Keratinocyte (primary cell): ENCODE results near the gene PRR29. TPM values are rescaled to one million over a fixed set of nuclear protein-coding genes. Genes with fewer than 3 reads are reported as not detected.

Experiments
- DNase-seq: peaks from one replicate; pipeline ENCODE4 v3.0.0-alpha.2; 2011; ENCODE audit warnings: low read depth, missing footprints, low spot score
- FAIRE-seq: peaks from 2 replicates; lab custom pipeline; 2011; peaks lifted over from hg19 to GRCh38; lab: Jason Lieb, UNC
- H2AFZ ChIP-seq: 2 replicates; pipeline ENCODE4 v1.6.0; 2012; ENCODE audit warnings: low read length, control low read depth, inconsistent platforms; ENCODE audit not compliant: control insufficient read depth
- H3K27ac ChIP-seq: 2 replicates; pipeline ENCODE4 v1.5.1; 2011; ENCODE audit warnings: low read length; ENCODE audit not compliant: control insufficient read depth, insufficient read depth
- H3K27me3 ChIP-seq: 3 replicates; pipeline ENCODE4 v1.6.0; 2011; ENCODE audit warnings: low read length; ENCODE audit not compliant: control insufficient read depth, insufficient read depth; ENCODE audit errors: extremely low read depth
- H3K36me3 ChIP-seq, 2 experiments: 2 replicates in 1 of 2; 3 replicates in 1 of 2; pipeline ENCODE4 v1.5.1; 2011; ENCODE audit warnings: low read length in 2 of 2, mild to moderate bottlenecking in 1 of 2; ENCODE audit not compliant: control insufficient read depth in 2 of 2, insufficient read depth in 2 of 2; ENCODE audit errors: extremely low read depth in 1 of 2
- H3K4me1 ChIP-seq: 3 replicates; pipeline ENCODE4 v1.5.1; 2011; ENCODE audit warnings: low read length; ENCODE audit not compliant: control insufficient read depth, insufficient read depth; ENCODE audit errors: extremely low read depth
- H3K4me2 ChIP-seq: 3 replicates; pipeline ENCODE4 v1.6.0; 2011; ENCODE audit warnings: low read depth, low read length; ENCODE audit not compliant: control insufficient read depth, insufficient read depth; ENCODE audit errors: extremely low read depth
- H3K4me3 ChIP-seq, 3 experiments: fragments of 200-600 bp in 1 of 3; sonication (generic) in 1 of 3; 2 replicates in 2 of 3; 3 replicates in 1 of 3; pipeline ENCODE4 v1.5.1; 2011 to 2016; ENCODE audit warnings: low read length in 3 of 3, mild to moderate bottlenecking in 3 of 3, control low read depth in 2 of 3, inconsistent platforms in 1 of 3, low read depth in 1 of 3, mixed read lengths in 1 of 3, mixed run types in 1 of 3, moderate library complexity in 1 of 3; ENCODE audit not compliant: control insufficient read depth in 2 of 3, insufficient read depth in 2 of 3; ENCODE audit errors: extremely low read depth in 1 of 3
- H3K79me2 ChIP-seq: 2 replicates; pipeline ENCODE4 v1.6.0; 2012; ENCODE audit warnings: low read length; ENCODE audit not compliant: control insufficient read depth, insufficient read depth
- H3K9ac ChIP-seq: 3 replicates; pipeline ENCODE4 v1.6.0; 2011; ENCODE audit warnings: low read length; ENCODE audit not compliant: control insufficient read depth, insufficient read depth; ENCODE audit errors: extremely low read depth
- H3K9me1 ChIP-seq: 3 replicates; pipeline ENCODE4 v1.6.0; 2011; ENCODE audit warnings: low read length; ENCODE audit not compliant: control insufficient read depth, insufficient read depth; ENCODE audit errors: extremely low read depth
- H3K9me3 ChIP-seq: 2 replicates; pipeline ENCODE4 v1.5.1; 2012; ENCODE audit warnings: low read depth, low read length; ENCODE audit not compliant: control insufficient read depth
- H4K20me1 ChIP-seq: 3 replicates; pipeline ENCODE4 v1.6.0; 2011; ENCODE audit warnings: low read length; ENCODE audit not compliant: control insufficient read depth, insufficient read depth; ENCODE audit errors: extremely low read depth
- CTCF ChIP-seq, 3 experiments: IDR thresholded peaks in 1 of 3; conservative IDR thresholded peaks in 1 of 3; optimal IDR thresholded peaks in 1 of 3; 2 replicates in 2 of 3; 3 replicates in 1 of 3; pipeline versions ENCODE3 to v1.5.1; 2011; ENCODE audit warnings: low read length in 3 of 3, mild to moderate bottlenecking in 3 of 3, moderate library complexity in 2 of 3, control low read depth in 1 of 3, inconsistent platforms in 1 of 3; ENCODE audit not compliant: insufficient read depth in 2 of 3; ENCODE audit errors: extremely low read depth in 1 of 3
- EZH2 ChIP-seq: IDR thresholded peaks from one replicate; pipeline ENCODE4 v1.6.1; 2012; ENCODE audit warnings: inconsistent platforms, mild to moderate bottlenecking, low read length, moderate library complexity
- dilution Hi-C: fragments of 300-500 bp; cut with MboI; formaldehyde crosslinking; loops from one replicate; pipeline ENCODE4 v1.7.0; 2020; ENCODE audit warnings: low sequenced_read_pairs; ENCODE audit not compliant: extremely low pct_ligation_motif_present
- polyA plus RNA-seq, 5 experiments: library from polyadenylated mRNA; depleted of rRNA in 3 of 5; stranded (reverse) in 3 of 5; stranded (forward) in 1 of 5; unstranded in 1 of 5; fragments of >200 nt; gene quantifications; 1 replicate in 1 of 5; 2 replicates in 3 of 5; 3 replicates in 1 of 5; pipeline versions ENCODE4 v1.2.1 to v1.2.3, GENCODE V29; 2011 to 2012; ENCODE audit warnings: missing spikeins in 2 of 5, low read depth in 1 of 5, low replicate concordance in 1 of 5

Gene PRR29
- polyA plus RNA-seq, 1 donor (not counting 4 experiments of a cell fraction or from before 2014, with no cell fraction given), result 0.01 TPM

- Histone ChIP-seq H3K36me3 (no peaks in the 10 kb centered on the region), H3K4me2 (no peak overlapping the region), H3K4me3 (no peak overlapping the region), H3K9ac (no peak overlapping the region), H3K4me1 (no peaks in the 10 kb centered on the region), H3K27me3 (peaks cover 28% of the 10 kb centered on the region), H4K20me1 (no peaks in the 10 kb centered on the region), H2AFZ (no peak overlapping the region), H3K9me3 (no peaks in the 10 kb centered on the region), H3K79me2 (no peaks in the 10 kb centered on the region), H3K9me1 (no peaks in the 10 kb centered on the region), H3K27ac (no peak overlapping the region)
- dilution Hi-C loops, result no loop called here
- no peak for FAIRE-seq
- TF ChIP-seq EZH2, result no peak
- no peak for TF ChIP-seq CTCF (optimal IDR thresholded peaks at IDR 0.05 in 1 of 3, IDR thresholded peaks at IDR 0.05 in 1 of 3, conservative IDR thresholded peaks at IDR 0.05 in 1 of 3; ENCODE audit: extremely low read depth in 1 of 3, insufficient read depth in 2 of 3, low read length in 3 of 3)
- DNase-seq, result no peak
Measured at GRCh38 chr17:63949576-63950250, 48.4 kb upstream of the PRR29 start.

GRCh38 chr17:63950940-63951907 is 46.9 kb upstream of the PRR29 start:
- dilution Hi-C loops, result no loop called here
- no peaks in the 10 kb centered on the region for H4K20me1 ChIP-seq
- H3K9me1 ChIP-seq, result no peaks in the 10 kb centered on the region
- H3K9me3 ChIP-seq, result no peaks in the 10 kb centered on the region
- H3K4me3 ChIP-seq, result no peak overlapping the region
- no peak overlapping the region for H3K9ac ChIP-seq
- H3K4me2 ChIP-seq, result no peak overlapping the region
- H3K79me2 ChIP-seq, result no peaks in the 10 kb centered on the region
- H3K4me1 ChIP-seq, result no peaks in the 10 kb centered on the region
- no peak overlapping the region for H3K27ac ChIP-seq
- no peak for DNase-seq
- H3K36me3 ChIP-seq, result no peaks in the 10 kb centered on the region
- no peak overlapping the region for H2AFZ ChIP-seq
- FAIRE-seq, result no peak
- peaks cover 28% of the 10 kb centered on the region for H3K27me3 ChIP-seq
- TF ChIP-seq EZH2 (no peak), CTCF (optimal IDR thresholded peaks at IDR 0.05 in 1 of 3, IDR thresholded peaks at IDR 0.05 in 1 of 3, conservative IDR thresholded peaks at IDR 0.05 in 1 of 3; ENCODE audit: extremely low read depth in 1 of 3, insufficient read depth in 2 of 3, low read length in 3 of 3) (peak; percentile 73 to 90 (median 89))
